HEK293T (cell line): Measurements from ENCODE around the gene ARMC9.

Experiments
- ARNT ChIP-seq: fragments of 450-650 bp; IDR thresholded peaks from 2 replicates; pipeline ENCODE4 v1.6.1; 2017; ENCODE audit warnings: mild to moderate bottlenecking
- BHLHE40 ChIP-seq: fragments of 450-650 bp; IDR thresholded peaks from 2 replicates; pipeline ENCODE4 v1.6.1; 2016; ENCODE audit warnings: mild to moderate bottlenecking, moderate library complexity, borderline replicate concordance
- FOXA1 ChIP-seq: fragments of 450-650 bp; IDR thresholded peaks from 2 replicates; pipeline ENCODE4 v1.6.1; 2016; ENCODE audit warnings: mild to moderate bottlenecking
- FOXK2 ChIP-seq: fragments of 450-650 bp; IDR thresholded peaks from 2 replicates; pipeline ENCODE4 v1.6.1; 2016; ENCODE audit warnings: mild to moderate bottlenecking
- HDGF ChIP-seq: fragments of 450-650 bp; IDR thresholded peaks from 2 replicates; pipeline ENCODE4 v1.6.1; 2017; ENCODE audit warnings: antibody characterized with exemption, borderline replicate concordance
- L3MBTL2 ChIP-seq: fragments of 450-650 bp; conservative IDR thresholded peaks from 2 replicates; pipeline ENCODE4 v1.6.1; 2016; ENCODE audit warnings: mild to moderate bottlenecking
- LEF1 ChIP-seq: fragments of 450-650 bp; IDR thresholded peaks from 2 replicates; pipeline ENCODE4 v1.6.1; 2017; ENCODE audit warnings: mild to moderate bottlenecking, borderline replicate concordance
- NFRKB ChIP-seq: fragments of 450-650 bp; IDR thresholded peaks from 2 replicates; pipeline ENCODE4 v1.6.1; 2016; ENCODE audit warnings: mild to moderate bottlenecking, moderate library complexity
- PKNOX1 ChIP-seq: fragments of 450-650 bp; IDR thresholded peaks from 2 replicates; pipeline ENCODE4 v1.6.1; 2016
- SP1 ChIP-seq: fragments of 450-650 bp; IDR thresholded peaks from 2 replicates; pipeline ENCODE4 v1.6.1; 2017
- TARDBP ChIP-seq: fragments of 450-650 bp; IDR thresholded peaks from 2 replicates; pipeline ENCODE4 v1.6.1; 2016
- ZNF384 ChIP-seq: fragments of 450-650 bp; IDR thresholded peaks from 2 replicates; pipeline ENCODE4 v1.6.1; 2016

- TF ChIP-seq HDGF (no peak), L3MBTL2 (no peak), PKNOX1 (no peak), NFRKB (no peak), FOXA1 (no peak), BHLHE40 (no peak), TARDBP (no peak), SP1 (no peak), LEF1 (no peak), ARNT (no peak), FOXK2 (no peak), ZNF384 (no peak)
These were observed 181.1 kb downstream of the ARMC9 start for GRCh38 chr2:231379266-231380215.
